Stimulated activated CD8-positive, alpha-beta memory T cell treated with anti-CD3 and anti-CD28 coated beads, Interleukin-7, amount 100 ng/mL, for 4 hours (primary cell): ENCODE data around the gene SPIRE1.
"Not testable (repeated sequence)": the region's sequence is repeated elsewhere in the genome, so short reads cannot be mapped to it uniquely, and the experiment has no call there.

Source experiments
- DNase-seq, 2 donors: peaks; one replicate each; pipeline ENCODE4 v3.0.0-alpha.2; 2020; ENCODE audit warnings: low read depth in 2 of 2

SPIRE1 gene

GRCh38 chr18:12598181-12598930, 59.6 kb downstream of the SPIRE1 start:
- DNase-seq, result no peak

- no peak for DNase-seq
Measured at GRCh38 chr18:12597760-12598159, 60.1 kb downstream of the SPIRE1 start.

GRCh38 chr18:12595571-12596255, 62.2 kb downstream of the SPIRE1 start:
- DNase-seq, result no peak

GRCh38 chr18:12593866-12594265, 64.0 kb downstream of the SPIRE1 start:
- no peak for DNase-seq

GRCh38 chr18:12592597-12593127, 65.2 kb downstream of the SPIRE1 start:
- DNase-seq, result no peak

- no peak for DNase-seq
Measured at GRCh38 chr18:12589448-12589847, 68.5 kb downstream of the SPIRE1 start.

GRCh38 chr18:12586956-12587355, 71.0 kb downstream of the SPIRE1 start:
- DNase-seq, result no peak

- DNase-seq, result no peak
Measured at GRCh38 chr18:12585218-12585617, 72.7 kb downstream of the SPIRE1 start.

- no peak for DNase-seq
Measured at GRCh38 chr18:12580630-12581342, 77.1 kb downstream of the SPIRE1 start.

GRCh38 chr18:12579775-12580174, 78.1 kb downstream of the SPIRE1 start:
- no peak for DNase-seq

- no peak for DNase-seq
Measured at GRCh38 chr18:12577848-12578247, 80.1 kb downstream of the SPIRE1 start.

- no peak for DNase-seq
Measured at GRCh38 chr18:12574494-12575185, 83.3 kb downstream of the SPIRE1 start.

- no peak for DNase-seq
Measured at GRCh38 chr18:12571630-12572029, 86.3 kb downstream of the SPIRE1 start.

GRCh38 chr18:12569791-12570190, 88.1 kb downstream of the SPIRE1 start:
- DNase-seq, result no peak

GRCh38 chr18:12567849-12568248, 90.1 kb downstream of the SPIRE1 start:
- no peak for DNase-seq

GRCh38 chr18:12564861-12565260, 93.0 kb downstream of the SPIRE1 start:
- DNase-seq, result no peak

GRCh38 chr18:12564378-12564777, 93.5 kb downstream of the SPIRE1 start:
- no peak for DNase-seq

GRCh38 chr18:12560600-12560999, 97.3 kb downstream of the SPIRE1 start:
- DNase-seq, result not testable (repeated sequence)

- DNase-seq, result no peak
Measured at GRCh38 chr18:12559319-12559718, 98.6 kb downstream of the SPIRE1 start.

GRCh38 chr18:12556946-12557806, 100.7 kb downstream of the SPIRE1 start:
- no peak for DNase-seq
